ENCODE measurements around the gene C2CD4C. TPM values are rescaled to one million over a fixed set of nuclear protein-coding genes. Genes with fewer than 3 reads are reported as not detected.

The C2CD4C gene
- total and polyA plus RNA-seq, 2 of the 13 experiments (the other 11 are each of a cell fraction or from before 2014, with no cell fraction given) = not detected

DNA sequence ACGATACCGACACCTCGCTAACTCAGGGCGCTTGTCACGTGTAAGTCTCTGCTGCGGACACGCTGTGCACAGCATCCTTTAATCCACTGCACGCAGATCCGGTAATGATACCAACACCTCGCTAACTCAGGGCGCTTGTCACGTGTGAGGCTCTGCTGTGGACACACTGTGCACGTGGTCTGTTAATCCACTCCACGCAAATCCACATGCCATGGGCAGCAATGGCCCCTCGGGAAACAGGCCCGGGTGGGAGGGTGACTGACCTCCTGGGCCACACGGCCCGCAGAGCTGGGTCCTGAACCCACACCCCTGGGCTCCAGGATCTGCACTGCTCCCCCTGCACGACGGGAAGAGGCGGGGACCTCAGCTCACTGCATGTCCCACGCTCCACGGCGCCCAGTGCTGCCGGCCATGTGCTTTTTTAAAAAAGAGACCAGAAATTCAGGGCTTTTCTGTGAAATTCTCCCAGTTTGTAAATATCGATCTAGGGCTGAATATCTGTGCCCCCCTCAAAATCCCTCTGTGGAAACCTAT, 35.8 kb upstream of the C2CD4C start:
- no peak overlapping the region for H3K27ac ChIP-seq (ENCODE audit: extremely low read length, insufficient read depth, low read length)
- ChIA-PET POLR2A (no interaction called here), CTCF (ENCODE audit: low intra/inter-chr PET ratio, low total read pairs) (no interaction called here)
- no peak overlapping the region for H3K9ac ChIP-seq (ENCODE audit: insufficient read depth, low read depth, low read length)
- no peaks in the 10 kb centered on the region for H3K4me1 ChIP-seq (ENCODE audit: insufficient read depth, low read length)
- peaks cover 8% of the 10 kb centered on the region; the same call in 1 of the 2 replicates for H4K20me1 ChIP-seq (ENCODE audit: insufficient read depth, low read length)
- no peak overlapping the region for H3K4me2 ChIP-seq (ENCODE audit: low read depth, low read length)
- no peaks in the 10 kb centered on the region for H3K9me3 ChIP-seq (ENCODE audit: low read length)
- H3K4me3 ChIP-seq (replicated peaks in 1 of 3; ENCODE audit: insufficient read depth in 1 of 3, low read depth in 2 of 3, low read length in 3 of 3) = no peak overlapping the region
- BruUV-seq (replicated peaks) = no TSS peak
- in situ Hi-C loops (cut with HindIII; ENCODE audit: extremely low pct_ligation_motif_present, low pct_unique_long_range_greater_than_20kb) (no loop called here), intact Hi-C loops (cut with micrococcal nuclease; ENCODE audit: unreplicated experiment) (no loop called here)
- FAIRE-seq (no peak), ATAC-seq (no peak), DNase-seq (ENCODE audit: low spot score) (no peak)
- no peaks in the 10 kb centered on the region for H3K27me3 ChIP-seq (ENCODE audit: control insufficient read depth in 1 of 2, insufficient read depth in 2 of 2, low read length in 2 of 2)
- no peak for TF ChIP-seq FIP1L1 (IDR thresholded peaks at IDR 0.05; ENCODE audit: borderline replicate concordance, insufficient read depth, low read depth, low read length)
- TF ChIP-seq ZNF44 (CRISPR knock-in tag; IDR thresholded peaks at IDR 0.05) = no peak
- TF ChIP-seq REPIN1 (CRISPR knock-in tag; IDR thresholded peaks at IDR 0.05; ENCODE audit: borderline replicate concordance, low read depth) = no peak
- no peak for TF ChIP-seq ARID2 (CRISPR knock-in tag; IDR thresholded peaks at IDR 0.05; ENCODE audit: borderline replicate concordance)
- TF ChIP-seq, protein P1, sequence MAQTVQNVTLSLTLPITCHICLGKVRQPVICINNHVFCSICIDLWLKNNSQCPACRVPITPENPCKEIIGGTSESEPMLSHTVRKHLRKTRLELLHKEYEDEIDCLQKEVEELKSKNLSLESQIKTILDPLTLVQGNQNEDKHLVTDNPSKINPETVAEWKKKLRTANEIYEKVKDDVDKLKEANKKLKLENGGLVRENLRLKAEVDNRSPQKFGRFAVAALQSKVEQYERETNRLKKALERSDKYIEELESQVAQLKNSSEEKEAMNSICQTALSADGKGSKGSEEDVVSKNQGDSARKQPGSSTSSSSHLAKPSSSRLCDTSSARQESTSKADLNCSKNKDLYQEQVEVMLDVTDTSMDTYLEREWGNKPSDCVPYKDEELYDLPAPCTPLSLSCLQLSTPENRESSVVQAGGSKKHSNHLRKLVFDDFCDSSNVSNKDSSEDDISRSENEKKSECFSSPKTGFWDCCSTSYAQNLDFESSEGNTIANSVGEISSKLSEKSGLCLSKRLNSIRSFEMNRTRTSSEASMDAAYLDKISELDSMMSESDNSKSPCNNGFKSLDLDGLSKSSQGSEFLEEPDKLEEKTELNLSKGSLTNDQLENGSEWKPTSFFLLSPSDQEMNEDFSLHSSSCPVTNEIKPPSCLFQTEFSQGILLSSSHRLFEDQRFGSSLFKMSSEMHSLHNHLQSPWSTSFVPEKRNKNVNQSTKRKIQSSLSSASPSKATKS (CRISPR knock-in tag; IDR thresholded peaks at IDR 0.05) = no peak
- peak; percentile 35 for TF ChIP-seq AGO2 (optimal IDR thresholded peaks at IDR 0.05; ENCODE audit: low read depth, low read length)
- TF ChIP-seq PAX8 (CRISPR knock-in tag; IDR thresholded peaks at IDR 0.05; ENCODE audit: borderline replicate concordance) = no peak
- TF ChIP-seq, protein P2, sequence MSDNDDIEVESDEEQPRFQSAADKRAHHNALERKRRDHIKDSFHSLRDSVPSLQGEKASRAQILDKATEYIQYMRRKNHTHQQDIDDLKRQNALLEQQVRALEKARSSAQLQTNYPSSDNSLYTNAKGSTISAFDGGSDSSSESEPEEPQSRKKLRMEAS (IDR thresholded peaks at IDR 0.05) = no peak
- TF ChIP-seq, protein P3, sequence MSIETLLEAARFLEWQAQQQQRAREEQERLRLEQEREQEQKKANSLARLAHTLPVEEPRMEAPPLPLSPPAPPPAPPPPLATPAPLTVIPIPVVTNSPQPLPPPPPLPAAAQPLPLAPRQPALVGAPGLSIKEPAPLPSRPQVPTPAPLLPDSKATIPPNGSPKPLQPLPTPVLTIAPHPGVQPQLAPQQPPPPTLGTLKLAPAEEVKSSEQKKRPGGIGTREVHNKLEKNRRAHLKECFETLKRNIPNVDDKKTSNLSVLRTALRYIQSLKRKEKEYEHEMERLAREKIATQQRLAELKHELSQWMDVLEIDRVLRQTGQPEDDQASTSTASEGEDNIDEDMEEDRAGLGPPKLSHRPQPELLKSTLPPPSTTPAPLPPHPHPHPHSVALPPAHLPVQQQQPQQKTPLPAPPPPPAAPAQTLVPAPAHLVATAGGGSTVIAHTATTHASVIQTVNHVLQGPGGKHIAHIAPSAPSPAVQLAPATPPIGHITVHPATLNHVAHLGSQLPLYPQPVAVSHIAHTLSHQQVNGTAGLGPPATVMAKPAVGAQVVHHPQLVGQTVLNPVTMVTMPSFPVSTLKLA (IDR thresholded peaks at IDR 0.05) = peak; percentile 67
- TF ChIP-seq, protein P4, sequence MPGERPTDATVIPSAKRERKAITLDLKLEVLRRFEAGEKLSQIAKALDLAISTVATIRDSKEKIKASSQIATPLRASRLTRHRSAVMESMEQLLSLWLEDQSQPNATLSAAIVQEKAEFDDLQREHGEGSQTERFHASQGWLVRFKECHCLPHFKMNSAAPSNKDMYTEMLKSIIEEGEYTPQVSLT (CRISPR knock-in tag; IDR thresholded peaks at IDR 0.05; ENCODE audit: borderline replicate concordance, low read depth) = no peak
- no peaks in the 10 kb centered on the region for H3K36me3 ChIP-seq (replicated peaks in 1 of 2; ENCODE audit: control insufficient read depth in 1 of 2, insufficient read depth in 2 of 2, low read length in 2 of 2)
- no peak overlapping the region for H2AFZ ChIP-seq (ENCODE audit: low read length)
- 91% methylated on average over 22 of the region's 26 CpGs for WGBS (ENCODE audit: low lambda C conversion rate)
- H3K79me2 ChIP-seq (ENCODE audit: insufficient read depth, low read length) = no peaks in the 10 kb centered on the region
